ENCODE results near the gene RET.
A peak's percentile ranks its signal among the peaks of the same experiment; 100 is the strongest.
"Not testable (repeated sequence)": the region's sequence is repeated elsewhere in the genome, so short reads cannot be mapped to it uniquely, and the experiment has no call there.

Gene RET

DNA sequence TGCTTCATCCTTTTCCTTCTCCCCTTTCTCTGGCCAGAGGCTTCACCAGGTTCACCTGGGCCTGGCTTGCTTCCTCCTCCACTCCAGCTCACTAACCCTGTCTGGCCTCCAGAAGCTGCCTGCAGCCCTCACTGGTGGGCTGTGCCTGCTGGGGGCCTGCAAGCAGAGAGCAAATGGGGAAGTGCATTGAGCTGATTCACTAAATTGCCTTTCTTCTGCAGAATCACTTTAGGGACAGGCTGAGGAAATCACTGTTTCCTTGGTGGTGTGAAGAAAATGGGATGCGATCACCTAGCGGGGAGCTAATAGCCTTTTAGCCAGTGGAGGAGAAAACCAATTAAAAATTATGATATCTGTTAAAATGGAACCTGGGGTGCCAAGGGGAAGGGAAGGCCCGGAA is 3.0 kb downstream of the RET start:
- no peak for DNase-seq

DNA sequence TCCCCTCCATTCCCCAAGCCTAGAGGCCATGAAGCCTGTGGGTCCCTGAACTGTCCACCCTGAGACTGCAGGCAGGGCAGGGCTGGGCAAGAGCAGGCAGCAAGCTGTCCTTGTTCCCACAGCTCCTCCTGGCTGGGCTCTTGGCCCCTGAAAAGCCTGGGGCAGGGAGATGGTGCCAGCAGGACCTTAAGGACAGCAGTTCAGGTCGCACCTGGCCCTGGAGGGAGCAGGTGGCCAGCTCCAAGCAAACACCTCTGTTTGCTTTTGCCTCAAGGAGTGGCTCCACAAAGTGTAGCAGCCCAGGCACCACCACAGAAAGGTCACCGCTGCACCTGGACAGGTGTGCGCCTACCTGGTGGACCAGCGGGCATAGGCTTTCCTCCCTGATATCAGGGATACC is 5.2 kb downstream of the RET start:
- DNase-seq: no peak

DNA sequence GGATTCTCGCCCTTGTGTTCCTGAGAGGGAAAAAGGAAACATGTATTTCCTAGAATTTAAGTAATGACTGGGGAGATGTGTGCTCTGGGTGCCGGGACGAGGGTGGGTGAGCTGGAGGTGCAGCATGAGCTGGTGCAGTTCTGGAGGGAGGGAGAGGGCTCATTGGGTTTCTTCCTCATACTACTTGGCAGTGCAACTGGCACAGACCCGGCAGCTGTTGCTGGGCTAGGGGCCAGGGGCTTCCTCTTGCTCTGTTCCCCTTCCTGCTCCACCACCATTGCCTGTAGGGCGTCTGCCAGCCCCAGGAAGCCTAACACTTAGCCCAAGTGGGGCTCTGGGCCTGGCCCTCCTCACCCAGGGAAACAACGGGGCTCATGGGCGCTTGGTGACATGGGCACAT is 5.9 kb downstream of the RET start:
- no peak for DNase-seq

DNA sequence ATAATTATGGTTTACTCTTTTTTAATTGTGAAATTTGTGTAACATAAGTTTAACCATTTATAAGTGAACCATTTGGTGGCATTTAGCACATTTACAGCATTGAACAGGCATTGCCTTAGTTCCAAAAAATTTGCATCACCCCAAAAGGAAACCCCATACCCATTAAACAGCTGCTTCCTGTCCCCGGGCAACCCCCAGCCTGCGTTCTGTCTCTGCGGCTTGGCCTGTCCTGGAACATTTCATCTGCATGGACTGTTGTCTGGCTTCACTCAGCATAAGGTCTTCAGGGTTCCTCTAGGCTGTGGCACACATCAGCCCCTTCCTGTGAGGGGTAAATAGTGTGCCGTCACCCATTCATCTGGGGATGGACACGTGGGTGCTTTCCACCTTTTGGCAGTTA is 6.9 kb downstream of the RET start:
- DNase-seq: no peak

DNA sequence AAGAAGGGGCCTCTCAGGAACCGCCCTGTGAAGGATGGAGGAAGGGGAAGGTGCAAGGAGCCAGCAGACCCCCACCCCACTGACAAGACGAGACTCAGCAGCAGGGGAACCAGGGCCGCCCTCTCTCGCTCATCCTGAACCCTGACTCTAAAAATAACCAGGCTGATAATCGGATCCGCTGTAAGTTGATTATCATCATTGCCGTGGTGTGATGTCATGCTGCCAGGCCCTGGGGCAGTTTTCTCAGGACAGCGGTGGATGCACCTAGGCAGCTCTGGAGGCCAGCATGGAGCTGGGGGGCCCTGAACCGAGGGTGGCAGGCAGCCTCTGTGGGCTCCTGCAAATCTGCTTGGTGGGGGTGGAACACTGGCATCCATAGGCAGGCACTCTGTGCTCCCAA is 7.9 kb downstream of the RET start:
- DNase-seq: no peak

DNA sequence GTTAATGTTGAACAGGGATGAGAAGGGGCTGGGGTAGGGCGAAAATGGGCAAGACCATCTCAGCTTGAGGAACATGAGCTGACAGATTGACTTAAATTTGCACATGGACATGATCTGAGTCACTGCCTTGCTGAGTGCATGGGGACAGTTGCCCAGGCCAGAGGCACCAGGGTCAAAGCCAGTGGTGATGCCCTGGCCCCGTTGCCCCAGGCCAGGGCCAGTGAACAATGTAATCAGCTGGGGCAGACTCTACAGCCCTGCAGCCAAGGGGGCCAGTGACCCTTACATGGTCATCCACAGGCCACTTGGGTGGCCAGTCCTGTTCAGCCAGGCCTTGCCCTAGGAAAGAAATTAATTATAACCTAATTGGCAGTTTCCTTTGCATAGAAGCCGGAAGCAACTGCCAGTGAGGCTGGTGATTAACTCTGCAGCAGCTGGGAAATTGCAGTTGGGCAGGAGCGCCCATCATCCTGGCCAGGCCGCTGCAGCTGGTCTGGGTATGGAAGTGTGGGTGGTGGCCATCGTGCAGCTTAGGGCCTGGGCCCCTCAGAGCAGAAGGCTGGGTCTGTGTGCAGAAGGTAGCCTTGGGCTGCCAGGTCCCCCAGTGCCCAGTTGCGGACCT is 9.6 kb downstream of the RET start:
- DNase-seq: no peak

DNA sequence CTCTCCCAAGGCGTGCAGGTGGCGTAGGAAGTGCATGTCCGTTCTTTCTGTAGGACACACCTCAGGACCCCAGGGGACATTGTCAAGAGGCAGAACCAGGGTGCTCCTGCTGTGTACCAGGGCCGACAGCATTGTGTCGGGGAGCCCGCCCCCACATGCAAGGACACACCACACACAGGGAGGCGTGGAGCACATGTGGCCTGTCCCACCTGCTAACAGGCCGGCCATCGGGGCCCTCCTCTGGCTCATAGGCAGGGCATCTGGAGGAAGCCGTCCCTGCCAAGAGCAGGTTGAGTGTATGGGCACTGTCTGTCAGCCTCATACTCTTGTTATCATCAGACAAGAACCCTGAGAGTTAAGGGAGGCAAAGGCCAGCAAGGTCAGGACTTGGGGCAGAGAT is 12.7 kb downstream of the RET start:
- no peak for DNase-seq

DNA sequence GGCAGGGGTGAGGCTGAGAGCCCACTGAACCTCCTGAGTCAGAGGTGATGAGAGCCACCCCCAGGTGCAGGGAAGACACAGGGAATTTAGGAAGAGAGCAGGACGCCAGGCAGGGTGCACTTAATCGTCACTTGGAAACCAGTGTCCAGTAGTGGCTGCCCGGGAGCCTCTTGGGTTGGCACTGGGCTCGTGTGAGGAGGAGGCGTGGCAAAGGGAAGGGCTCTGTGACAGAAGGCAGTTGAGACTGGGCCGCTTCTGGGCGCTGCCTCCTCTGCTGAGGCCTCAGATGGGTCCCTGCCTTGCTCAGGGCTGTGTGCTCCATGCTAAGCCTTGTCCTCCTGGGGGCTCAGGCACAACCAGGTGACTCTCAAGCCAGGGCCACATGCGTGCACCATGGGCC is 13.3 kb downstream of the RET start:
- DNase-seq: no peak

DNA sequence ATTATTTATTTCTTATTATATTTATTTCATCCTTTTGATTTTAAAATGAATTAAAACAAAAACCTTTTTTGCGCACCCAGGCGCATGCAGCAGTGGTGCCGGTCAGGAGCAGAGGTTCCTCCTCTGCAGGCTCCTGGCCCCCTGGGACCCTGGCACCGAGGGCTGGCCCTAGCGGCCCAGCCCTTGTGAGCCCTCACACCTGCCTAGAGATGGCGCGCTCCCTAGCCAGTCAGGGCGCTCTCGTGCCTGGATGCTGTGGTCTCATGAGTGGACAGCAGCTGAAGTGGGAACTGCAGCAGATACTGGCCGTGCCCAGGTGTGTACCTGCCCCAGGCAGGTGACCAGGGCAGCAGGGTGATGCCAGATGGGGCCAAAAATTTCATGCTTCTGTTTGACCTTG is 13.8 kb downstream of the RET start:
- no peak for DNase-seq

DNA sequence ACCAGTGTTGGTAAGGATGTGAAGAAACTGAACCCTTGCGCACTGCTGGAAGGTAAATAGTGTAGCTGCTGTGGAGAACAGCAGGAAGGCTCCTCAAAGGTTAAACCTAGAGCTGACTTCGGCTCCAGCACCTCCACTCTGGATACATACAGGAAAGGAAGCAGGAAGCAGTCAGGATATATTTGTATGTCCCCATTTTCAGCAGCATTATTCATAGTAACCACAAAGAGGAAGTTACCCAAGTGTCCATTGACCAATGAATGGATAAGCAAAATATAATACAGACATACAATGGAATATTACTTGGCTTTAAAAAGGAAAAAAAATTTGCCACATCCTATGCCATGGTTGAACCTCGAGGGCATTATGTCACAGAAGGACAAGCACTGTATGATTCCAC is 15.0 kb downstream of the RET start:
- no peak for DNase-seq

DNA sequence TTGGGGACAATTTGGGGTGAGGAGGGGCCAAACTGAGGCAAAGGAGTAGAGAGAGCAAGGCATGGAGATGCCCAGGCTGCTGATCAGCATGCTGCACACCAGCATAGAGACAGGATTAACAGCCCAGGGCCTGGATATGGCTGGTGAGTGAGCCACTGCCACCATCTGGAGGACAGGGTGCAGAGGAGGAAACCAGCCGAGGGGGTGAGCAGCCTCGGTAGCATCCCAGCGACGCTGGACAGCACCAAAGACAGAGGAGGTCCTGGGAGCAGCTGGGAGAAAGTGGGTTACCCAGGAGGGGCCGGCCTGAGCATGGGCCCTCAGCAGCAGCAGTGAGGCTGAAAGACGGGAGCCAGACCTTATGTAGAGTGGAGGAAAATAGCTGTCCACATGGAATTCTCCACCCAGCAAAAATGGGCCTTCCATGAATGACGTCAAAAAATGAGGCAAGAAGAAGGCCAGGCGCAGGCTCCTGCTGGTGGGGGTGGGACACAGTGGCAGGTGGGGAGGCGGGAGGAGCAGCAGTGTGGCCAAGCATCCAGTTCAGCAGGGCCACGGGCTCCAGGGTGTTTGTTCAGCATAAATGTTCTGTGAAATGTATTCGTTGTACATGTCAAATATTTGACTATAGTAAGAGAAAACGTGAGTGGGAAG is 16.7 kb downstream of the RET start:
- DNase-seq: no peak

DNA sequence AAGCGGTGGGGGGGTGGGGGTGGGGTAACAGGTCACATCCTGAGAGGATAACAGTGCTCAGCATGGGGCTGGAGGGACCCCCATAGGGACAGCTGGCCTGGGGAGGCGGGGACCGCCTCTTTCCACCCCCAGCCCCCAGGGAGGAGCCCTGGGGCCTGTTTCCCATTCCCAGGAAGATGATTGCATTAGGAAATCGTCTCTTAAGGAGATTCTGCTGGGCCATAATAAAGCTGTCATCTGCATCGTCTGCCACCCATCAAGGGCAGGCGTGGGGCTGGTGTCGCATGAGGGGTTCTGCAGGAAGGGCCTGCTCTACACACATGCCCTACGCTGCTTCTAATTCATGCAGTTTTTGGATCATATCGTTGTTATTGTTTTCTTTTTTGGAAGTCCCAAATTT is 17.2 kb downstream of the RET start:
- no peak for DNase-seq

DNA sequence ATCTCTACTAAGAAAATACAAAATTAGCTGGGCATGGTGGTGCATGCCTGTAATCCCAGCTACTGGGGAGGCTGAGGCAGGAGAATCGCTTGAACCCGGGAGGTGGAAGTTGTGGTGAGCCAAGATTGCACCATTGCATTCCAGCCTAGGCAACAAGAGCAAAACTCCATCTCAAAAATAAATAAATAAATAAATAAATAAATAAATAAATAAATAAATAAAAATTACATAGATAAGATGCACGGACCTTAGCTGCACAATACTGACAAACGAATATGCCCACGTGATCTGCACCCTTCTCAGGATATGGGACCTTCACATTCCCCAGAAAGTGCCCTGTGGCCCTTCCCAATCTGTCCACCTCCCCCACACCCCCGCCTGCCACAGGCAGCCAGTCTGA is 22.5 kb downstream of the RET start:
- not testable (repeated sequence) for DNase-seq

DNA sequence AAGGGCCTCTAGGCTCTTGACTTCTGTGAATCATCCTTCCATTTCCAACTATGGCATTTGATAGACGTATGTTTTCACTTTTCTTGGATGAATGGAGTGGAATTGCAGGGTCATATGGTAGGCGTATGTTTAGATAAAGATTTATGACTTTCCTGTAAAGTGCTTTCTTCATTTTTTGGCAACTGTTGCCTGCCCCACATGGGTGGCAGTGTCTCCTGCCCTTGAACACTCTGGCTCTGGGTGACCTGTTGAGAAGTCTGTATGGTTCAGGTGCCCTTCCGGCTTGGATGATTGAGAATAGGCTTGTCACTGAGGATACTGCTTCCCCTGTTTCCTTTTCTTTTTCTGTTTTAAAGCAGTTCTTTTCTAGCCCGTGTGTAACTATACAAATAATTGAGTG is 23.1 kb downstream of the RET start:
- DNase-seq: no peak

DNA sequence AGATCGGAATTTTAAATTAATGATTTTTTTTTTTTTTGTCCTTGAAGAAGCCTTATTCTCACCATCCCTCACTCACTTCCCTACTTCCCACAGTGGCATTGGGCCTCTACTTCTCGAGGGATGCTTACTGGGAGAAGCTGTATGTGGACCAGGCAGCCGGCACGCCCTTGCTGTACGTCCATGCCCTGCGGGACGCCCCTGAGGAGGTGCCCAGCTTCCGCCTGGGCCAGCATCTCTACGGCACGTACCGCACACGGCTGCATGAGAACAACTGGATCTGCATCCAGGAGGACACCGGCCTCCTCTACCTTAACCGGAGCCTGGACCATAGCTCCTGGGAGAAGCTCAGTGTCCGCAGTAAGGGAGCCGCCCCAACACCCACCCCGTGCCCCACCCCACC is 23.5 kb downstream of the RET start:
- DNase-seq: no peak

DNA sequence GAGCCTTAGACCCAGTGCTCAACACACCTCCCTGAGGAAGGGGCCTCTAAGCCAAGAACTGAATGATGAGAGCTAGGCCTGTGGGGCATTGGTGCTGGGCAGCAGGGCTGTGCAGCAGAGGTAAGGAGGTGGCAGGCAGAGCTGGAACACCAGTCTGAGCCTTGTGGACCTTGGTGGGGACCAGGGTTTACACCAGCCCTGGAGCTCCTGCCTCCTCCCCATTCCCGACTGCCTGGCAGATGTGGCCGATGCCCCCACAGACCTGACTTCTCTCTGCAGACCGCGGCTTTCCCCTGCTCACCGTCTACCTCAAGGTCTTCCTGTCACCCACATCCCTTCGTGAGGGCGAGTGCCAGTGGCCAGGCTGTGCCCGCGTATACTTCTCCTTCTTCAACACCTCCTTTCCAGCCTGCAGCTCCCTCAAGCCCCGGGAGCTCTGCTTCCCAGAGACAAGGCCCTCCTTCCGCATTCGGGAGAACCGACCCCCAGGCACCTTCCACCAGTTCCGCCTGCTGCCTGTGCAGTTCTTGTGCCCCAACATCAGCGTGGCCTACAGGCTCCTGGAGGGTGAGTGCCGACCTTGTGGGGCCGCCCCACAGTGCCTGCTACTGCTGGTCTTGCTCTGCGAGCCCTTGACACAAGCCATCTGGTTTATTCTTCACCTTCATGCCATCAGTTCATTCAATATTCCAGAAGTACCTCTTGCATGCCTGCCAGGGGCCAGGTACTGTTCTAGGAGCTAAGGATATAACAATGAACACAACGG is 25.4 kb downstream of the RET start:
- DNase-seq: no peak

DNA sequence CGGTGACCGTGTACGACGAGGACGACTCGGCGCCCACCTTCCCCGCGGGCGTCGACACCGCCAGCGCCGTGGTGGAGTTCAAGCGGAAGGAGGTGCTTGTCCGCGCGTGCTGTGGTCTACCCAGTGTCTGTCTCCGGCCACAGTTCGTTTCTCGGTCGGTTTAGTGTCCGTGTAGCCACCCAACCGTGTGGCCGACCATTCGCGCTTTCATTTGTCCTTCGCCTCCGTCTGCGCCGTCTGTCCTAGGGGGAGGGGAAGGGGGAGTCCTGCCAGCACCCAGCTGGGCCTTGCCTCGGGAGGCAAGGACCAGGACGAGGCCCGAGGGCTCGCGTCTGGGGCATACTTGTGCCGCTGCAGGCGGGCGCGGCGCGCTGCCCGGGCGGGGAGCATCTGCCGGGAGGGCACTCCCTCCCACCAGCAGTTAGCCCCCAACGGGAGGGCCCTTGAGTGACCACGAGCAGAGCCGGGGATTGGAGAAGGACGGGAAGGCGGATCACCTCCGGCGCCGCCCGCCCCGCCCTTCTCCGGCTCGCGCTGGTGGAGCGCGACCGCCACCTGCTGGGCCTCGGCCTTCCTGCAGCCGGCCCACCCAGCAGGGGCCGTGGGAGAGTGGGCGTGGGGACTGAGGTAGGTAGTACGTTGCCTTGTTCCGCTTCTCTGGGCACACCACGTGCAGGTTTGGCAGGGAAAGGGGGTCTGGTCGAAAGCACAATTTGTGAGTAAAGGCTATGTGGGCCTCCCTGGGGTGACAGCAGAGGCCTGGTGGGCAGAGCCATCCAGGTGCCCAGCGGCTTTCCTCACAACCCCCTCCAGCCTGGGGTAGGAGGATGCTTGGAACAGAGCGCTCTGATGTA is 28.5 kb downstream of the RET start:
- peak; percentile 39 for DNase-seq

DNA sequence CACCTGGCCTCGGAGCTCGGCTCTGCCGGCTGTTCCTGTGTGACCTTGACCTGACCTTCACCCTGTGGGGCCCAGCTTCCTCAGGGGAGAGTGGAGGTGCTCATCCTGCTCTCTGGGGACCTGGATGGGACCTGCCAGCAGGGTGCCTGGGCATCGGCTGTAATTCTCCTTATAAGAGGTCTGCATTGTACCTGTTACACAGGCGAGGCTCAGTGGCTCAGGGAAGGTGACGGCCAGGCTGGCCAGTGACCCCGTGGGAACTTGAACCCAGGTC is 29.0 kb downstream of the RET start:
- DNase-seq: no peak

DNA sequence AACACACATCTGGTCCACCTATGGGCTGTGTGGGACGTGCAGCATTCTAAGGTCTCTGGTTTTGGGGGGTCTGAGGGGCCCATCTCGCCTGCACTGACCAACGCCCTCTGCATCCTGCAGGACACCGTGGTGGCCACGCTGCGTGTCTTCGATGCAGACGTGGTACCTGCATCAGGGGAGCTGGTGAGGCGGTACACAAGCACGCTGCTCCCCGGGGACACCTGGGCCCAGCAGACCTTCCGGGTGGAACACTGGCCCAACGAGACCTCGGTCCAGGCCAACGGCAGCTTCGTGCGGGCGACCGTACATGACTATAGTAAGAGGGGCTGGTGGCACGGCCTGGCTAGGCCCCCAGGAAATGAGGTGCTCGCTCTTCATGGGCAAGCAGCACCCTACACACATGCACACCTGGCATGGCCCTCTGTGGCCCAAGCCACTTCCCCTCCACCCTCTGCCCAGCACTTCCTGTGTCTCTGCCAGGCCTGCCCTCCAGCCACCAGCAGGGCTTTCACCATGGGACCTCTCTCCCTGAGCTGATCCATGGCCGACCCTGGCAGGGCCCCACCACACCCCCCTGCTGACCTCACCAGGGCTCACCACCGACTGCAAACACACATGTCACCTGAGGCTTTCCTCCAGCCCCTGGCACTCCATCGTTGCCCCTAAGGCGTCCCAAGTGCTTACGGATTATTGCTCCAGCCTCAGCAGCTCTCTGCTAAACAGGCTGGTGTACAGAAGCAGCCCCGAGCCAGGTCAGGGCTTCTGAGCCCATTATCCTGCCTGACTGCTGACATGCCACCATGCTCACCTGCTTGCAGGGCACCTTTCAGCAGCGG is 29.6 kb downstream of the RET start:
- no peak for DNase-seq

DNA sequence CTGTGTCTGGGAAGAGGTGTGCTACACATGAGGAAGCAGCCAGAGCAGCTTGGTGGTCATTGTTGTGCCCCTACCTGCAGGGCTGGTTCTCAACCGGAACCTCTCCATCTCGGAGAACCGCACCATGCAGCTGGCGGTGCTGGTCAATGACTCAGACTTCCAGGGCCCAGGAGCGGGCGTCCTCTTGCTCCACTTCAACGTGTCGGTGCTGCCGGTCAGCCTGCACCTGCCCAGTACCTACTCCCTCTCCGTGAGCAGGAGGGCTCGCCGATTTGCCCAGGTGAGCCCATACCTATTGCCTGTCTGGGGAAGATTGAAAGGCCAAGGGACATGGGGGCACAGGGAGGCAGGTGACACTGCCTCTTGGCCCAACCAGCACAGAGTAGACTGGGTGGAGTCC is 32.1 kb downstream of the RET start:
- no peak for DNase-seq

DNA sequence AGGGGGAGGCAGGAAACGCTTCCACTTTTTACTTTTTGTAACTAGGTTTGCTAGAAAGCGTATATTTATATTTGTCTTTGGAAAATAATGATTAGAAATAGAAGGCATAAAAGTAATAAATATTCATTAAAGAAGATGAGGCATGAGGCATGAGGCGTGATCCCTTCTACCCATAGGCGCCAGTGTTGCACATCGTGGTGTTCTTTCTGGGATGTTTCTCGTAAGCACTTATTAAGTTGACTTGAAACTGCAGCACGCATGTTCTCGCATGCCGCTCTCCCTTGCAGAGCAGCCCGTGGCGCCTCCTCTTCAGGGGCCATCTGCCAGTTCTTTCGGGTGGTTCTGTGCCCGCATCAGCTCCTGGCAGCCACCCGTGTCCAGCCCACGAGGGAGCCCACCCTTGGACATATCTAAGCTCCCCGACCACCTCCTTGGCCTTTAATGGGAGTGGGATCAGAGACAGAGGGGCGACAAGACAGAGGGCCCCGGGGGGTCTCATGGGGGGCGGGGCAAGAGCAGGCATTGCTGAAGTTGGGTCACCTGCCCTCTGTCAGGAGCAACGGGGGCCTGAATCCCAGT is 32.9 kb downstream of the RET start:
- DNase-seq: no peak

DNA sequence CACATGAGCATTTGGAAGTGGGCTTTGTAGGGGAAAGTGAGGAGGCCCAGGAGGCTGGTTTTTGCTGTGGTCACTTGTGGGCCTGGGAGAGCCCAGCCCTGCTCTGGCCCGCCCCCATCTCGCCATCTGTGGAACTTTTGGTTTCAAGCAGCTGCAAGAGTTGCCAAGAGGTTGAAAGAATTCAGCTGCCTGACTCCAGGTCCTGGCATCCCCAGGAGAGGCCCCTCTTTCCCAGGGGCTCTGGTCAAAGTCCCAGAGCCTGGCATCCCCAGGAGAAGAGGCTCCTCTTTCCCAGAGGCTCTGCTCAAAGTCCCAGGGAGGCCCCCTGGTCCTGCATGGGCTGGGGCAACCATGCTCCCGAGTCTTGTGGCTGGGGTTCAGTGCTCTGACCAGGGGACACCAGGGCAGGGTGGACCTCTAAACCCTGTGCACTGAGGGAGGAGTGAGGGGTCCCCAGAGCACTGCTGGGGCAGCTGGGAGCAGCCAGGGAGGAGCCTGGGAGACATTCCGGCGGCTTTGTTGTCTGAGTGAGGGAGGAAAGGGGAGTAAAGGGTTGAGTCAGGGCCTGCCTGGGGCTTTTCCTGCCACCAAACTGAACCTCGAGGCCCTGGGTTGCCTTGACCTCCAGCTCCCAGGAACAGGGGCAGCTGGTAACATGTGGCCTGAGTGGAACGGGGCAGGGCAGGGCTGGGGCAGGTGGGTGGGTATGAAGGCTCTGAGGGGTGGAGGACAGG is 33.6 kb downstream of the RET start:
- no peak for DNase-seq

Data from NCI-H2171 treated with DMSO at 0.1 percent for 48 hours (cell line).